Measurements from ENCODE around the gene HOXA7. TPM values are rescaled to one million over a fixed set of nuclear protein-coding genes. Genes with fewer than 3 reads are reported as not detected.

Gene HOXA7
- total and polyA plus RNA-seq, 12 donors, result 0.04 TPM; not detected in 11

GRCh38 chr7:27191833-27192545 lies 35.5 kb upstream of the HOXA7 start:
- Histone ChIP-seq H3K4me3 (peak overlapping the region in 7 of 10 donors; percentile 9 to 41 (median 30)), H3K27ac (no peak overlapping the region), H3K9me3 (no peaks in the 10 kb centered on the region), H3K36me3 (no peaks in the 10 kb centered on the region), H3K27me3 (peaks cover 62 to 100% (median 100%) of the 10 kb centered on the region in 7 donors), H3K4me1 (peaks cover 14 to 43% (median 32%) of the 10 kb centered on the region in 9 donors)
- TF ChIP-seq CTCF (IDR thresholded peaks at IDR 0.05), result no peak
- DNase-seq, result no peak
- 10 to 15% methylated on average over 42 of the region's 42 CpGs for WGBS, 2 donors
- intact Hi-C loops (cut with DNase I), result loop anchor here in 7 of 10 donors (5.0 to 10.0 kb wide), 5 partner anchors 583 to 903 kb away; no protein-coding TSS in a partner anchor
- ATAC-seq, result no peak

DNA sequence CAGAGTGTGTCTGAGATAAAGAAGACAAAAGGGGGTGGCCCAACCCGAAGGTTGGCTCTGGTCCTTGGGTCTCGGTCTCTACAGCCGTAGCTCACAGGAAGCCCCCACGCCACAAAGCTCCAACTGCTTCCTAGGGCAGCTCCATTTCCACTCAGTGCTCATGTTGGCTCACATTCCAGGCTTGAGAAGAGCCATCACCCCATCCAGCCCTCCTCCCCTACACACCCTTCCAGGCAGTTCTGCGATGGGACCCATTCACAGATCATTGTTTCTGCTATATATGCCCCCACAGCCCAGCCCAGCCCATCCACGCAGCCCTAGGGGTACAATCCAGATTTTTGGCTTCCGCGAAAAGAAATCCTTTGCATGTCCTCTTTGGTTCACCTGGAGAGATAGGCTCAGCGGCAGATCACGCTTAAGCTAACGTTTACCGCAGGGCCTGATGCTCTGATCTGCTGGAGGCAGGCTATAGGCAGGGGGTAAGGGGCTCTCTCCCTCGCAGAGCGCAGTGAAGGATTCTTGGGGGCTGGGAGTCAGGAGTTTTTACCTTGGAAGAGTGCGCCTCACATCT lies 34.8 kb upstream of the HOXA7 start:
- WGBS, 2 donors, result 26 to 36% methylated on average over 15 of the region's 15 CpGs

GRCh38 chr7:27189997-27190748 lies 33.7 kb upstream of the HOXA7 start:
- Histone ChIP-seq H3K4me3 (no peak overlapping the region), H3K27ac (no peak overlapping the region), H3K4me1 (peaks cover 14 to 53% (median 33%) of the 10 kb centered on the region in 9 donors), H3K36me3 (no peaks in the 10 kb centered on the region), H3K9me3 (no peaks in the 10 kb centered on the region), H3K27me3 (peaks cover 71 to 100% (median 100%) of the 10 kb centered on the region in 7 donors)
- 33 to 41% methylated on average over 7 of the region's 7 CpGs for WGBS, 2 donors
- DNase-seq, result no peak
- TF ChIP-seq CTCF (IDR thresholded peaks at IDR 0.05), result no peak
- intact Hi-C loops (cut with DNase I), result loop anchor here in 7 of 10 donors (5.0 to 10.0 kb wide), 5 partner anchors 585 to 905 kb away; no protein-coding TSS in a partner anchor
- ATAC-seq, result no peak

More for the DNA sequence above, 34.8 kb upstream of the HOXA7 start:
- H3K27ac ChIP-seq, result no peak overlapping the region
- no peak overlapping the region for H3K4me3 ChIP-seq
- no peaks in the 10 kb centered on the region for H3K36me3 ChIP-seq
- no peaks in the 10 kb centered on the region for H3K9me3 ChIP-seq
- ATAC-seq (no peak), DNase-seq (no peak)
- no peak for TF ChIP-seq CTCF (IDR thresholded peaks at IDR 0.05)
- peaks cover 62 to 100% (median 100%) of the 10 kb centered on the region in 7 donors for H3K27me3 ChIP-seq
- peaks cover 14 to 43% (median 30%) of the 10 kb centered on the region in 9 donors for H3K4me1 ChIP-seq
- intact Hi-C loops (cut with DNase I), result loop anchor here in 7 of 10 donors (5.0 to 10.0 kb wide), 5 partner anchors 584 to 904 kb away; no protein-coding TSS in a partner anchor

All from heart right ventricle (tissue), 16 donors.